Type B pancreatic cell (in vitro differentiated cells): Measurements from ENCODE around the gene HYCC2. TPM values are rescaled to one million over a fixed set of nuclear protein-coding genes. Genes with fewer than 3 reads are reported as not detected.
"Not testable (repeated sequence)": the region's sequence is repeated elsewhere in the genome, so short reads cannot be mapped to it uniquely, and the experiment has no call there.

Experiments used
- DNase-seq: peaks from one replicate; pipeline ENCODE4 v3.0.0; 2021; ENCODE audit warnings: mixed read lengths; ENCODE audit not compliant: unreplicated experiment; ENCODE audit errors: extremely low spot score
- H3K27ac Mint-ChIP-seq: 2 replicates; pipeline ENCODE4 v1.8.0; 2021; ENCODE audit warnings: mild to moderate bottlenecking, mixed read lengths
- H3K27me3 Mint-ChIP-seq: 2 replicates; pipeline ENCODE4 v1.8.0; 2021; ENCODE audit warnings: mixed read lengths
- H3K36me3 Mint-ChIP-seq: 2 replicates; pipeline ENCODE4 v1.8.0; 2021; ENCODE audit warnings: mixed read lengths
- H3K4me1 Mint-ChIP-seq: one replicate; pipeline ENCODE4 v1.8.0; 2021; ENCODE audit warnings: mixed read lengths; ENCODE audit not compliant: unreplicated experiment
- H3K4me3 Mint-ChIP-seq: 2 replicates; pipeline ENCODE4 v1.8.0; 2021; ENCODE audit warnings: mild to moderate bottlenecking, mixed read lengths
- H3K9me3 Mint-ChIP-seq: 2 replicates; pipeline ENCODE4 v1.8.0; 2021; ENCODE audit warnings: mixed read lengths
- CTCF ChIP-seq: fragments of 200-600 bp; sonication (generic); conservative IDR thresholded peaks from 2 replicates; pipeline ENCODE4 v1.5.0; 2021; ENCODE audit warnings: antibody characterized with exemption, mild to moderate bottlenecking
- total RNA-seq: library from RNA; stranded (reverse); gene quantifications from 2 replicates; pipeline ENCODE4 v1.2.1, GENCODE V29; 2021; ENCODE audit warnings: low replicate concordance

Gene HYCC2
- total RNA-seq, 1 donor from 2014 or later: 17.9 TPM

- H3K9me3 Mint-ChIP-seq: no peaks in the 10 kb centered on the region
- H3K27ac Mint-ChIP-seq: peak overlapping the region; percentile 26
- no peaks in the 10 kb centered on the region for H3K27me3 Mint-ChIP-seq
- no peak for DNase-seq
- peaks cover 17% of the 10 kb centered on the region for H3K4me1 Mint-ChIP-seq
- peaks cover 4% of the 10 kb centered on the region for H3K36me3 Mint-ChIP-seq
- no peak for TF ChIP-seq CTCF
- H3K4me3 Mint-ChIP-seq: no peak overlapping the region
These were observed 6.6 kb downstream of the HYCC2 start for GRCh38 chr2:201064797-201065329.

- not testable (repeated sequence) for H3K27me3 Mint-ChIP-seq, H3K27ac Mint-ChIP-seq, H3K36me3 Mint-ChIP-seq, H3K4me3 Mint-ChIP-seq, H3K4me1 Mint-ChIP-seq, DNase-seq, H3K9me3 Mint-ChIP-seq
These were observed 8.0 kb downstream of the HYCC2 start for GRCh38 chr2:201063516-201063915.

GRCh38 chr2:201059961-201060755, 11.3 kb downstream of the HYCC2 start:
- H3K4me3 Mint-ChIP-seq: no peak overlapping the region
- no peak for DNase-seq
- peaks cover 11% of the 10 kb centered on the region for H3K4me1 Mint-ChIP-seq
- no peak overlapping the region for H3K27ac Mint-ChIP-seq
- H3K36me3 Mint-ChIP-seq: peaks cover 14% of the 10 kb centered on the region
- H3K27me3 Mint-ChIP-seq: no peaks in the 10 kb centered on the region
- no peak for TF ChIP-seq CTCF
- H3K9me3 Mint-ChIP-seq: no peaks in the 10 kb centered on the region

GRCh38 chr2:201058914-201059313, 12.6 kb downstream of the HYCC2 start:
- Mint-ChIP-seq H3K36me3 (peaks cover 14% of the 10 kb centered on the region), H3K9me3 (no peaks in the 10 kb centered on the region), H3K27me3 (no peaks in the 10 kb centered on the region), H3K4me1 (peaks cover 11% of the 10 kb centered on the region), H3K27ac (no peak overlapping the region), H3K4me3 (no peak overlapping the region)
- no peak for TF ChIP-seq CTCF
- DNase-seq: no peak

- Mint-ChIP-seq H3K27me3 (no peaks in the 10 kb centered on the region), H3K27ac (no peak overlapping the region), H3K4me1 (peaks cover 11% of the 10 kb centered on the region), H3K36me3 (peaks cover 10% of the 10 kb centered on the region), H3K9me3 (no peaks in the 10 kb centered on the region), H3K4me3 (no peak overlapping the region)
- no peak for TF ChIP-seq CTCF
- no peak for DNase-seq
These were observed 13.7 kb downstream of the HYCC2 start for GRCh38 chr2:201057715-201058248.

- no peak for TF ChIP-seq CTCF
- H3K4me1 Mint-ChIP-seq: peaks cover 11% of the 10 kb centered on the region
- no peak for DNase-seq
- H3K36me3 Mint-ChIP-seq: peaks cover 10% of the 10 kb centered on the region
- H3K27me3 Mint-ChIP-seq: no peaks in the 10 kb centered on the region
- H3K9me3 Mint-ChIP-seq: no peaks in the 10 kb centered on the region
- H3K27ac Mint-ChIP-seq: no peak overlapping the region
- no peak overlapping the region for H3K4me3 Mint-ChIP-seq
These were observed 14.4 kb downstream of the HYCC2 start for GRCh38 chr2:201057087-201057521.
